Stimulated activated CD4-positive, alpha-beta T cell treated with anti-CD3 and anti-CD28 coated beads, TNF-alpha, amount 100 ng/mL, for 24 hours (primary cell): ENCODE data around the gene THEMIS2.
"Not testable (repeated sequence)": the region's sequence is repeated elsewhere in the genome, so short reads cannot be mapped to it uniquely, and the experiment has no call there.

Experiments used
- DNase-seq, 3 experiments: peaks; one replicate each; pipeline ENCODE4 v3.0.0-alpha.2; 2020; ENCODE audit warnings: low read depth in 3 of 3

Gene THEMIS2

GRCh38 chr1:27862671-27863537 is 9.4 kb upstream of the THEMIS2 start:
- no peak for DNase-seq

GRCh38 chr1:27863538-27863915 is 8.8 kb upstream of the THEMIS2 start:
- no peak for DNase-seq

GRCh38 chr1:27864264-27864895 is 8.0 kb upstream of the THEMIS2 start:
- DNase-seq, result peak in 1 of 3 experiments; percentile 41

GRCh38 chr1:27865821-27866220 is 6.5 kb upstream of the THEMIS2 start:
- no peak for DNase-seq

GRCh38 chr1:27868556-27868931 is 3.8 kb upstream of the THEMIS2 start:
- DNase-seq, result no peak

GRCh38 chr1:27868932-27869718 is 3.2 kb upstream of the THEMIS2 start:
- peak in 2 of 3 experiments; percentile 42 to 54 for DNase-seq

GRCh38 chr1:27869719-27870085 is 2.6 kb upstream of the THEMIS2 start:
- no peak for DNase-seq

- DNase-seq, result not testable (repeated sequence)
Measured at GRCh38 chr1:27871076-27871475, 1.3 kb upstream of the THEMIS2 start.

- peak in 1 of 3 experiments; percentile 49 for DNase-seq
Measured at GRCh38 chr1:27872802-27873551, 633 bp downstream of the THEMIS2 start.

- DNase-seq, result no peak
Measured at GRCh38 chr1:27873671-27874384, 1.5 kb downstream of the THEMIS2 start.

- DNase-seq, result no peak
Measured at GRCh38 chr1:27876341-27877114, 4.2 kb downstream of the THEMIS2 start.

GRCh38 chr1:27877115-27877416 is 4.7 kb downstream of the THEMIS2 start:
- DNase-seq, result no peak

GRCh38 chr1:27878039-27878438 is 5.7 kb downstream of the THEMIS2 start:
- no peak for DNase-seq

GRCh38 chr1:27878787-27879335 is 6.5 kb downstream of the THEMIS2 start:
- no peak for DNase-seq

GRCh38 chr1:27879374-27880082 is 7.2 kb downstream of the THEMIS2 start:
- DNase-seq, result no peak

- DNase-seq, result no peak
Measured at GRCh38 chr1:27882543-27882903, 10.2 kb downstream of the THEMIS2 start.

- DNase-seq, result no peak
Measured at GRCh38 chr1:27883536-27883935, 11.2 kb downstream of the THEMIS2 start.

- no peak for DNase-seq
Measured at GRCh38 chr1:27884006-27884954, 11.9 kb downstream of the THEMIS2 start.
